COLO829 (cell line): Measurements from ENCODE around the gene CREBBP.
A peak's percentile ranks its signal among the peaks of the same experiment; 100 is the strongest.
"Not testable (repeated sequence)": the region's sequence is repeated elsewhere in the genome, so short reads cannot be mapped to it uniquely, and the experiment has no call there.

Source experiments
- DNase-seq: peaks from one replicate; pipeline ENCODE4 v3.0.0; 2012; ENCODE audit warnings: low spot score

CREBBP gene

DNA sequence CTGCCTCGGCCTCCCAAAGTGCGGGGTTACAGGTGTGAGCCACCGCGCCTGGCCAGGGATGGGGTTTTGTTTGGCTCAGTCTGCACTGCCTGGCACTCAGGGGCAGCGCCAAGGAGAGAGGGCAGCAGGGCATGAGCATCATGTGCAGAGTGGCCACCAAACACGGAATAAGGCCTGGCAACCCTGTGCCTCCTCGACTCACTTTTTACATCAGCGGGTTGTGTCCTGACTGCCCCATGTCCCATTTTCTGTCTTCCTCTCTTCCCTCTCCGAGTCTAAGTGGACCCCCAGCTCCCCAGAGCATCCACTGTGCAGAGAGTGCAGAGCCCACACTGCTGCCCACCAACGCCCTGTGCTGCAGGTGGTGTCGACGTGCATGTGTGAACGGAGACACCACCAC, 145.0 kb downstream of the CREBBP start:
- DNase-seq: no peak

DNA sequence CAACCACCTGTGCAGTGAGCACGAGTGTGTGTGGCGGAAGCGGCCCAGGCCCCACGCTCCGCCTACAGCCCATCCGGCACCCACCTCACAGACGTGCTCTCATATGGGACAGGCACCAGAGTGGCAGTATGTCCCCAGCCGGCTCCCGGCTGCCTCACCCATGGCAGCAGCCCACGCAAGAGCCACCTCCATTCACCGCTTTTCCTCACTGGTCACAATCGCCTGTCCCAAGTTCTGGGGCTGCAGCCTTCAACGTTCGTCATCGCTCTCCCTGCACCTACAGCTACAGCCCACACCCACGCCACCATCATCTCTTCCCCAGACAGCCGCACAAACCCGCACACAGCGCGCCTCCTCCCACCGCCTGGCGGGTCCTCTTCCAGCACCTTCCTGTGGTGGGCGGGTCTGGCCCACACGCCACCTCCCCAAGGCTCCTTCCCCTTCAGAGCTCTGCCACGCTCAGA, 145.7 kb downstream of the CREBBP start:
- no peak for DNase-seq

DNA sequence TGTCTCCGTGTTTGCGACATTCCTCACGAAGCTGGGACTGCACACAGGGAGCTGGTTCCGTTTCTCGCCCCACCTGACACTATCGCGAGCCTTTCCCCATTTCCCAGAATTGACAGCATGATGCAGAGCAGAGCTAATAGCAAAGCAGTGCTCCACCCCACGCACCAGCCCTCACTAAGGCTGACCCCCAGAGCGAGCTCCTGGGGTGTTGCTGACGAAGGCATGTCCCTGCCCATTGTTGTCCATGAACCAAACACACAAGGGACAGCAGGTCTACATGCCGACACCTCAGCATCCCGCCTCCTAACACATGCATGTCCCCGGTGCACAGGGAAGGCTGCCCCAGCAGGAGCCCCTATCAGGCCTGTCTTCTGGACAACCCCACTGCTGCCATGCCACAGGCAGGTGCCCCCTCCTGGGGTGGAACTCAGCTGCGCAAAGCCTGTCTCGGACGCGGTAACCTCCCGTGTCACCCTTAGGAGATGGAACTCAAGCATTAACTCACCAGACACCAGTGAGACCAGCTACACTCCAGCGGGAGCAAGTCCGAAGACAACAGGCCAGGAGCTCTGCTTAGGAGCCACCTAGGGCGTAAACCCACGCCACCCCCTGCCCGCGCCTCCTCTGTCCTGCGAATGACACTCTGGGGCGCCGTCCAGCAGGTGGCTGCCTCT, 146.3 kb downstream of the CREBBP start:
- no peak for DNase-seq

DNA sequence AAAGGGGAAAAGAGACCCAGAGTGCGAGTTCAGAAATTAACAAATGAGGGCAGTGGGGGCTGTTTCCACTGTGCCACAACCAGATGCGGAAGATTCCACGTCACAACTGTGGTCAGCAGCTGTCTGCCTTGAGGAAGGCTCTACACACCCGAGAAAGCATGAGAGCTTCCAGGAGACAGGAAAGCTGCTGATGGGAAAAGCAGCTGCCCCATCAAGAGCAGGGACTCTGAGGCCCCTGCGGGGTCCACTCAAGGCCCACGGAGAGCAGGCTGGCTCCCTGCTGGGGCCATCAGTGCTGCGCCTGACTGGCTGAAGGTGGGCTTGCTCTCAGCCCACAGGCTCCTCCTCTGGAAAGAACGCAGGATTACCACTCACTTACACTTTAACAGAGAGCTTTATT, 148.3 kb downstream of the CREBBP start:
- DNase-seq: no peak

DNA sequence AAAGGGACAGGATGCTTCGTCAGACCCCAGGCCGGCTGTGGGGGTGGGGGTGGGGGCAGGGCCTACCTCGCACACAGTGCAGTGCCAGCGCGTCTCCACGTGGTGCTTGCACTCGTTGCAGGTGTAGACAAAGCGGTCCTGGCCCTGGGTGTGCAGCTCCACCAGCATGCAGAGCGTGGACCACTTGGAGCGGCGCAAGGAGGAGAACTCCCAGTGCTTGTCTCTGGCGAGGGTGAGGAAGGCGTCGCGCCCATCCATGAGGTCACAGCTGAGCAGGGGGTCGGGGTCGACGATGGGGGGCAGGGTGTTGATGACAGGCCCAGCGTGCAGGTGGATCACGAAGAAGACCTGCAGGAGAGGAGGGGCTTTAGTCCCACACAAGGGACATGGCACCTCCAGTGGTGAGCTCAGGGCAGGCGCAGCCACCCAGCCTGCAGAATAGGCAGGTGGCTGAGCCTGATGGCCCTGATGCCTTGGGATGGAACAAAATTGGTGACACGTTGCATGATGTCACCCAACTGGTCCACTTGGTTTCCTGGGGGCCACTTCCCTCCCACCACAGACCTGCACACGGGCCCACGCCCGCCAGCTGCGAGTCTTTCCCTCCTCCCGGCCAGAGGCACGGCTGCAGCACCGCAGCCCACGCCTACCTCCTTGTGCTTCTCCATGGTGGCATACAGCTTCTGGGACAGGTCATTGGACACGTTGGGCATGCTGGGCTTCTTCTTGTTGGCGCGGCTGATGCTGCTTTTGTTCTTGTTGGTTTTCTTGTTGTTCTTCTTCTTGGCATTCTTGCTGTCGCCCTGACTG, 149.2 kb downstream of the CREBBP start:
- DNase-seq: no peak

DNA sequence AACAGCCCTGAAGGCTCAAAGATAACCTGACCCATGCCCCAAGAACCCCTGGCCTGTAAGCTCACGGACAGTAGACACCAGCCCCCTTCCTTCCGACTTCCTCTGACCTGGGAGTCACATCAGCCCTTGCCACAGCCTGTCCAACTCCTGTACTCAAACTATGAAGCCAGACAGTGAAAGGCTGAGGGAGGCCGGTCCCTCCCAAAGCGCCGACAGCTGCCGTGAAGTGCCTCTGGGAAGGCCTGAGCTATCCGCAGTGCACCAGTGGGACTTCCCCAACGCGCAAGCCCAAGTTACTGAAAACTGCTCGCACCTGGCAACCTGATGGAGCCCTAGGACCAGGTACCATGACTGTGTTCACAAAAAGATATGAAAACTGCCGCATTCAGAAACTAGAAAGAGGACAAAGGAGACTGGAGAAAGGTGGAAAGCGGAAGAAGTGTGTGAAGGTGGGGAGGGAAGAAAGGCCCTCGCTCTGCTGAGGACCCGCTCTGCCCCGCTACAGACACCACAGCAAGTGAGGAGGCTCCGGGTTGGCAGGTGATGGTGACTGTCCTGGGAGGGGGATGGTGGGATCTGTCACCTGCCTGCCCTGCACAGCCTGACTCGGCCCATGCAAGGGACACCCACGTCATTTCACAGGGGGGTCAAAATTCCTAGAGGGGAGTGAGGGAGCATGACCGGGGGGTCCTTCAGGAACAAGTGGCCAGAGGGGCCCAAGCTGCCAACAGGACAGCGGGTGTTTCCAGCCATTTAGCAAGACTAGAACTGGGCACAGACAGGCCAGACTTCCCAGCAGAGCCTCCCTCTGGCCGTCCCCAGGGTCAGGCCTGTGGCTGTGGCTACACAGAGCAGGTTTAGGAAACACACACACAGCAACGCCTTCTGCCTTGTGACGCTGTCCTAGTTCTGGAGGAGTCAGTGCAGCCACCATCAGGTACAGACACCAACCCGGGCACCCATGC, 150.1 kb downstream of the CREBBP start:
- DNase-seq: no peak

DNA sequence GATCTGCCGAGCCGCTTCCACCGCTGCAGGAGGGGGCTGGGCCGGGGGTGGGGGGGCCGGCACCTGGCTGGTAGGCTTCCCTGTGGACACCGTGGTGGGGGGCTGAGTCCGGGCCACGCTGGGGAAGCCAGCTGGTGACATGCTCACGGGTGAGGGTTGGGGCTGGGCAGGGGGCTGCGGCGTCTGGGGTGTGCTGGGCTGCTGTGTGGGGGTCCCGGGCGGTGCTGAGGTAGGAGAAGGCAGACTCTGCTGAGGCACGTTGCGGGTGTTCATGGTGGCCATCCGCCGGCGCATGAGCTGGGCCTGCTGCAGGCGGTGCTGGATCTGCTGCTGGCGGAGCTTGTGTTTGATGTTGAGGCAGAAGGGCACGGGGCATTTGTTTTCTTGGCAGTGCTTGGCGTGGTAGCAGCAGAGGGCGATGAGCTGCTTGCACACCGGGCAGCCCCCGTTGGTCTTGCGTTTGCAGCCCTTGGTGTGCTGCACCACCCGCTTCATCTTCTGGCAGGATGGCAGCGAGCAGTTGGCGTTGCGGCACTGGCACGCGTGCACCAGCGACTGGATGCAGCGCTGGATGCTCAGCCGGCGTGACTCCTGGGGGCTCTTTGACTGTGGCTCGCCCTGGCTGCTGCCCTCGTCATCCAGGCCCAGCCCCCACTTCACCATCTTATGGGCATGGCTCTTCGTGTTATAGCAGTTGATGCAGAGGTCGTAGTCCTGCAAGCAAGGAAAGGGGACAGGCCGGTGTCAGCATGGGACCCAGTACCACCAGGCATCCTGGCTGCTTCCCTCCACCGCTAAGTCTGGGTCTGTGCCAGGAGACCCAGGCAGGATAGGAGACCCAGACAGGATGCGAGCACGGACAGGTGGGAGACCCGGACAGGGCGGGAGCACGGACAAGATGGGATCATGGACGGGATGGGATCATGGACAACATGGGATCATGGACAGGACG, 151.1 kb downstream of the CREBBP start:
- DNase-seq: no peak

DNA sequence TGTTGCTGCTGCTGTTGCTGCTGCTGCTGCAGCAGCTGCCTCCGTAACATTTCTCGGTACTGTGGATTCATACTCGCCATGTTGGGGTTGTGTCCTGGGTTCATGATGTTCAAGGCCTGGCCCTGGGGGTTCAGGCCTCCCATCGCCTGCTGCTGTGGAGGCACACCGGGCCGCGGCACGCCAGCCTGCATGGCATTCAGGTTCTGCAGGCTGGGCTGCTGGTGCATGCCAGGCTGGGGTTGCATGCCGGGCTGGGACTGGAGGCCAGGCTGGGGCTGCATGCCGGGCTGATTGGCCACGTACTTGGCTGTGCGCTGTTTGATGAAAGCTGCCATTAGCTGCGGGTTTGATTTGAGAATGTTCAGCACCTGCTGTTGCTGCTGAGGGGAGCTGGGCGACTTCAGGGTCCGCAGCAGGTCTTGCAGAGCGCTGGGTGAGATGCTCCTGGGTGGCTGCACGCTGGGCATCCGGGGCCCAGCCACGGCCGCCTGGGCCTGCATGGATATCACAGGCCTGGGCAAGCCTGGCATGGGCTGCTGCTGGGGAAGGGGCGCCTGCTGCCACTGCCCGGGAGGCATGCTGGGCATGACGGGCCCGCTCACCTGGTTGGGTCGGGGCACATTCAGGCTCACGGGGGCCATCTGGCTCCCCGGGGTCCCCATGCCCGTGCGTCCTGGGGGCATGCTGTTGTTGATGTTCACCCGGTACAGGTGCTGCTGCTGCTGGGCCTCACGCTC, 151.9 kb downstream of the CREBBP start:
- no peak for DNase-seq

DNA sequence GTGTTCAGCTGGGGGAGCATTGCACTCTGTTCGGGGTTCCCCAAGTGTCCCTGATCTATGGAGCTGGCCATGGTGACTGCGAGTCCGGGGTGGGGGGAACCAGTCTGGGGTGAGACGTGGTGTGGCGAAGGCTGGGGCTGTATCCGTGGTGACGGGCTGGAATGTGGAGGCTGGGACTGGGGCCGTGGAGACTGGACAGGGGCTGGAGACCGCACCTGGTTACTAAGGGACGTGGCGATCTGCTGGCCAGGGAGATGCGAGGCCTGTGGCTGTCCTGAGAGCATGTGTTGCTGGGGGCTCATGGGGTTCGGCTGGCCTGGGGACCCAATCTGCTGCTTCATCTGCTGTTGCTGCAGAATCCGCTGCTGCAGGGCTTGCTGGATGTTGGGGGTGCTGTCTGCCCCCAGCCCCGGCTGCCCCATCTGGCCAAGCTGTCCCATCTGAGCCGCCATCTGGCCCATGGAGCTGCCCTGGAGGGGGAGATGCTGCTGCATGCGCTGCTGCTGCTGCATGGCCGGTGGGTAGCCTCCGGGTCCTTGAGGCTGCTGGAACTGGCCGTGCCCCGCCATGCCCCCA, 152.6 kb downstream of the CREBBP start:
- no peak for DNase-seq

DNA sequence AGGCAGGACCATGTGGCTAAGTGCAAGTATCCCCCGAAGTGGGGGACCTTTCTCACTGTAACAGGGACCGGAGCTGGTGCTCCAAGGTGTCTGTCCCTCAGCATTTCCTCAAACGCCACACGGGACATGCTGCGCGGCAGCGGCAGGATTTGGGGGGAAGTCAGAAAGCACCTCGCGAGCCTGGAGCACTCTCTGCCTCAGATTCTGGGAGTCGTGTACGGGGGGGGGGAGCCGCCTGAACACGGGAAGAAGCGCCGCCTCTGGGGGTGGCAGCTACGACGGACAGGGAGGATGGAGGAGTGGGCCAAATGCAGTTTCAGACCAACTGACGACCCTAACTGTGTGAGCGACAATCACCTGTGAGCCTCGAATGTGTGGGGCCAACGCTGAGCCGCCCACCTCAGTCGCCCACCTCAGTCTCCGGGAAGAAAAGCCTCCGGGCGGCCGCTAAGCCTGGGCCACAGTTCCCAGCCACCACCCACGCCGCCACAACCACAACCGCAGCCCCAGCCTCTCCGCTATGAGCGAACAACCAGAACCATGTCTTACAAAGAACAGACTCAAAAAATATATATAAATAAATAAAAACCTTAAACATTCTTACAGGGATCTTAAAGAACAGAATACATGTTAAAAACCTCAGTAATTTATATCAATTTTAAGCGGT, 154.4 kb downstream of the CREBBP start:
- DNase-seq: no peak

DNA sequence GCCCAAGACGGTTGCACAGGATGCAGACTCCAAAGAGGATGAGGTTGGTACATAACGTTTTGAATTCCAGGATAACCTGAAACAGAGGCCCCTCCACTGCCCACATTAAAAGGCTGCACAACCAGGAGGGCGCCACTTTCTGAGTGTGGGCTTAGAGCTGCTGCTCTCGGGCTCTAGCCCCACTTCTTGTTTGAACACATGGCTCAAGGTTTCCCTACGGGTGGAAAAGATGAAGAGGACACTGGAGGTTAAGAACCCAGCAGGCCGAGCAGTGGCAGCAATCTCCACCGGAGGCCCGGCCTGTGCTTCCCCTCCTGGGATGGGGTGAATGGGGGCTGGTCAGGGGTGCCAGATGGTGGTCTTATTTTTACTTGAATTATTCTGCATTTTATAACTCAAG, 155.2 kb downstream of the CREBBP start:
- DNase-seq: no peak

DNA sequence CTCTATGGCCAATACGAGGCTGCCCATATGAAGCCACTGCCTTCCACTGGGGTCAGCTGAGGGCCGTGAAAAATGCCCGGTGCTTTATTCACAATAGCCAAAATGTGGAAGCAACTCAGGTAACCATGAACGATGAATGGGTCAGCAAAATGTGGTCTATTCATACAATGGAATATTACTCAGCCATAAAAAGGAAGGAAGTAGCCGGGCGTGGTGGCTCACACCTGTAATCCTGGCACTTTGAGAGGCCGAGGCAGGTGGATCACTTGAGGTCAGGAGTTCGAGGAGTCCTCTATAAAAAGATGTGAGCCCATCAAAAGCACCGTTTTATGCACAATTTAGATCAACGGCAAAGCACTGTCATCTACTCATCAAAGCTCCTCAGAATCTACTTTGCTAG, 158.0 kb downstream of the CREBBP start:
- no peak for DNase-seq

DNA sequence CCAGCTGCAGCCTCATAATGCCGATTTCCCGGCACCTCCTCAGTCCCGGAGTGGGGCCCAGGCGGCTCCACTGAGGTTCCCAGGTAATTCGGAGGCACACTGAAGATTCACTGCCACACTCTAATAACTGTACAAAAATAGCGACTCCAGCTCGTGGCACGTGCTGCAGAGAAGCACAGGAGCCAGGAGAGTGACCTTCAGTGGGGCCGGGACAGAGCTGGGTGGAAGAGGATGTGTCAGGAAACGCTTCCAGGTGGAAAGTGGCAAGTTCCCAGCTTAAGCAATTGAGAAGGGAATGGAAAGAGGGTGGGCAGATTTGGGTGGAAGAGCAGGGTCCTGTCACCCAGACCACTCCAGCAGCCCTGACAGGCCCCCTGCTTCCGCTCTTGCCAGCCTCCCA, 160.1 kb downstream of the CREBBP start:
- DNase-seq: no peak

DNA sequence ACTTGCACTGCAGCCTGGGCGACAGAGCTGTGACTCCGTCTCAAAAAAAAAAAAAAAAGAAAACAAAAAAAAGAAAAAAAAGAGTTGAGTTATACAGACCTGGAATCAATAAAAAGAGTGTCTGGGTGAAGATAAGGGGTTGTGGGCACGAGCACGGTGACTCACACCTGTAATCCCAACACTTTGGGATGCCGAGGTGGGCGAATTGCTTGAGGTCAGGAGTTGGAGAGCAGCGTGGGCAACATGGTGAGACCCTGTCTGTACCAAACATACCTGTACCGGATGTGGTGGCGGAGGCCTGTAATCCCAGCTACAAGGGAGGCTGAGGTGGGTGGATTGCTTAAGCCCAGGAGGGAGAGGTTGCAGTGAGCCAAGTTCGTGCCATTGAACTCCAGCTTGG, 161.9 kb downstream of the CREBBP start:
- no peak for DNase-seq

DNA sequence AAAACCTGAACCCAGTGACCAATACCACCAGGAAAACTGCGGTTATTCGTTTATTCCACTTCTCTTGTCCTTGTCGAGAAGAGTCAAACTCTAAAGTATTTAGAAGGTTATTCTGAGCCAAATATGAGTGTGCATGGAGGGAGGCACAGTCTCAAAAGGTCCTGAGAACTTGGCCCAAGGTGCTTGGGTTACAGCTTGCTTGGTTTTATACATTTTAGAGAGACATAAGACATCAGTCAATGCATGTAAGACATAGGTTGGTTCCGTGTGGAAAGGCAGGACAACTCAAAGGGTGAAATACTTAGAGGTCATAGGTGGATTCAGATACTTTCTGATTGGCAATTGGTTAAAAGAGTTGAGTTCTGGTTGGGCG, 162.5 kb downstream of the CREBBP start:
- no peak for DNase-seq

DNA sequence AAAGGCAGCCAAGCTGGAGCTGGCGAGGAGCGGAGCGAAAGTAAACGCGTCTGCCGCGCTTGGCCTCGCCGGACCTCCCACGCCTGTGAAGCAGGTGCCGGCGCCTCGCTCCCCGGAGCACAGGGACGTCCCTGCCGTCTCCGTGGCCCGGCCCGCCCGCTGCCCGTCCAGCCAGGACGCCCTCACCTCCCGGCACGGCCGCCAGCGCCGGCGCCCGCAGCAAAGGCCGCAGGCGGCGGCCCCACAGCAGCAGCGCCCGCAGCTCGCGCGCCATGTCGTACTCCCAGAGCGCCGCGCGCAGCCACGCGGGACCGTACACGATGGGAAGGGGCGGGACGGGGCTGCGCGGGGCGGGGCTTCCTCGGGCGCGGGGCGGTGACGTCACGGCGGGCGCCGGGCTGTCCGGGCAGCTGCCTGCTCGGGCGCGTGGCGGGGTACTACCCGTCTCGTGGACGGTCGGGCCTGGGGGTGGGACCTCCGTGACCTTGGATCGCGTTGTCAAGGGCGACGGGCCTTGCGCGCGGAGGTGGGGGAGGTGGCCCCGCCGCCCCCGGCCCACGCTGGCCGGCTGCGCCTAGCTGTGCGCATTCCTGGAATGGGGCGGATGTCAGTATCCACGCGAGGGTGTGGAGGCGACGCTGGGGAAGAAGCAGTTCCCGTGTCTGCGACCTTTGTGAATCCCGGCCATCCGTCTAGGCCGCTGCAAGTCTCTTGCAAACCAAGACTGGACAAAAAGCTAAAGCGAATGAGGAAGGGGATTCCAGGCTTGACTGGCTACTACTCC, 163.1 kb downstream of the CREBBP start, which contains the start of gene TRAP1:
Gene TRAP1 (minus strand): TSS at position 290 of the 784 bp plus-strand sequence. CDS start 16 bp downstream, at position 274.
- peak; percentile 77 for DNase-seq

DNA sequence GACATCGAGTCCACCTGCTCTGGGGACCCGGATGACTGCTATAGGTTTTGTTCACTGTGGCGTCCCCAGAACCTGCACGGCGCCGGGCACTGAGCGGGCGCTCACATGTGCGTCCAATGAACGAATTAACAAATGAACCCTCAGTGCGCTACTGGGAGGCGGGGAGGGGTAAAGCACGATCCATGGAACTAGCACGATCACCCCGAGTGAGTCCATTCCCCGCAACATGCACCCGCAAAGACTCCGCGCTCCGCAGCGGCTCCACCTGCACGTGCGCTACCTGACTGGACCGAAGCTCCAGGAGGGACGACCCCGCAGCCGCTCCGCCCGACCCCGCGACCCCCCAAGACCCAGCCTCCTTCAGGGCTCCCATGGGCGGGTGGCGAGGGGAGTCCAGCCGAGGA, 163.7 kb downstream of the CREBBP start:
- no peak for DNase-seq

DNA sequence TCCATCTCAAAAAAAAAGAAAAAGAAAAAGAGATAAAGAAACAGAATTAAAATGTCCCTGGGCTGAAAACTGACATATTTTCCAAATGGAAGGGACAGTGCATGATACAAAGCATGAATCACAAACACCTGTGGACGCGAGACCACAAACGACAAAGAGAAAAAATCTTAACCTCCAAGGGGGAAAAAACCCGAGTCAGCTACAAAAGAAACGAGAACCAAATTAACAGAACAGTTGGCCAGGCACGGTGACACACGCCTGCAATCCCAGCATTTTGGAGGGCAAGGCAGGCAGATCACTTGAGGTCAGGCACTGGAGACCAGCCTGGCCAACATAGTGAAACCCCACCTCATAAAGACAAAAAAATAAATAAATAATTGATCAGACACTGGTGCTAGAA, 165.1 kb downstream of the CREBBP start:
- DNase-seq: no peak

DNA sequence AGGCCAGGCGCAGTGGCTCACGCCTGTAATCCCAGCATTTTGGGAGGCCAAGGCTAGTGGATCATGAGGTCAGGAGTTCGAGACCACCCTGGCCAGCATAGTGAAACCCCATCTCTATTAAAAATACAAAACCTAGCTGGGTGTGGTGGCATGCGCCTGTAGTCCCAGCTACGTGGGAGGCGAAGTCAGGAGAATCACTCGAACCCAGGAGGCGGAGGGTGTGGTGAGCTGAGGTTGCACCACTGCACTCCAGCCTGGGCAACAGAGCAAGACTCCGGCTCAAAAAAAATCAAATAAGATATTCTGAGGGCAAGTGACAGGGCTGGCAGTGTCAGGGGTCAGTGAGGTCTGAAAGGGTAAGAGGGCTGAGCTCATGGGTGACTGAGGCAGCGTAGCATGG, 166.1 kb downstream of the CREBBP start:
- not testable (repeated sequence) for DNase-seq
